OCI-LY1 (cell line): ENCODE data around the gene ROR2.

Source experiments
- H2AFZ ChIP-seq: fragments of 200-600 bp; sonication (generic), shearing (Covaris generic); 2 replicates; pipeline ENCODE4 v1.6.0; 2014; ENCODE audit warnings: antibody characterized with exemption, mild to moderate bottlenecking, low read length
- H3F3A ChIP-seq: fragments of 200-600 bp; sonication (generic), shearing (Covaris generic); 2 replicates; pipeline ENCODE4 v1.6.0; 2014; ENCODE audit warnings: mild to moderate bottlenecking, antibody characterized with exemption, low read length, moderate library complexity; ENCODE audit not compliant: insufficient read depth
- H3K27ac ChIP-seq: fragments of 200-600 bp; sonication (generic); 2 replicates; pipeline ENCODE4 v1.5.1; 2014; ENCODE audit warnings: low read length, mixed run types, mild to moderate bottlenecking, low read depth; ENCODE audit not compliant: poor library complexity, severe bottlenecking
- H3K27me3 ChIP-seq: fragments of 200-600 bp; sonication (generic); 2 replicates; pipeline ENCODE4 v1.6.0; 2014; ENCODE audit warnings: antibody characterized with exemption, mild to moderate bottlenecking, low read length, moderate library complexity; ENCODE audit not compliant: insufficient read depth
- H3K36me3 ChIP-seq: fragments of 200-600 bp; sonication (generic); 2 replicates; pipeline ENCODE4 v1.6.1; 2014; ENCODE audit warnings: mild to moderate bottlenecking, antibody characterized with exemption, low read length, moderate library complexity, mixed read lengths; ENCODE audit not compliant: insufficient read depth
- H3K4me1 ChIP-seq: fragments of 200-600 bp; sonication (generic); 2 replicates; pipeline ENCODE4 v1.5.1; 2014; ENCODE audit warnings: mild to moderate bottlenecking, low read length, moderate library complexity; ENCODE audit not compliant: insufficient read depth, severe bottlenecking
- H3K4me2 ChIP-seq: fragments of 200-600 bp; sonication (generic), shearing (Covaris generic); 2 replicates; pipeline ENCODE4 v1.6.1; 2014; ENCODE audit warnings: low read length
- H3K4me3 ChIP-seq: fragments of 200-600 bp; sonication (generic); 2 replicates; pipeline ENCODE4 v1.5.1; 2014; ENCODE audit warnings: low read length, low read depth, mild to moderate bottlenecking, mixed read lengths; ENCODE audit not compliant: poor library complexity, severe bottlenecking
- H3K79me2 ChIP-seq: fragments of 200-600 bp; shearing (Covaris generic); 2 replicates; pipeline ENCODE4 v1.6.1; 2016; ENCODE audit warnings: mixed run types, low read length, mixed read lengths; ENCODE audit not compliant: insufficient read depth
- H3K9ac ChIP-seq: fragments of 200-600 bp; sonication (generic), shearing (Covaris generic); 2 replicates; pipeline ENCODE4 v1.6.1; 2014; ENCODE audit warnings: mild to moderate bottlenecking, low read length, mixed read lengths
- H3K9me2 ChIP-seq: fragments of 200-600 bp; sonication (generic), shearing (Covaris generic); 2 replicates; pipeline ENCODE4 v1.6.1; 2014; ENCODE audit warnings: low read depth, mild to moderate bottlenecking, low read length, mixed read lengths
- H3K9me3 ChIP-seq: fragments of 200-600 bp; shearing (Covaris generic); 2 replicates; pipeline ENCODE4 v1.6.1; 2014; ENCODE audit warnings: low read length, mixed read lengths
- H4K20me1 ChIP-seq: fragments of 200-600 bp; sonication (generic), shearing (Covaris generic); 2 replicates; pipeline ENCODE4 v1.6.0; 2016; ENCODE audit warnings: mild to moderate bottlenecking, low read length; ENCODE audit not compliant: insufficient read depth
- CTCF ChIP-seq: fragments of 200-600 bp; sonication (generic), shearing (Covaris generic); IDR thresholded peaks from 2 replicates; pipeline ENCODE4 v1.5.1; 2017; ENCODE audit warnings: mild to moderate bottlenecking, antibody characterized with exemption, low read length, moderate library complexity, mixed read lengths
- EZH2 ChIP-seq: fragments of 200-600 bp; sonication (generic), shearing (Covaris generic); IDR thresholded peaks from 2 replicates; pipeline ENCODE4 v1.8.0; 2017; ENCODE audit warnings: borderline replicate concordance, mixed run types, mild to moderate bottlenecking, antibody characterized with exemption, low read length, moderate library complexity, mixed read lengths

ROR2 gene

GRCh38 chr9:91516081-91516480, 433.9 kb downstream of the ROR2 start:
- TF ChIP-seq CTCF (no peak), EZH2 (no peak)

GRCh38 chr9:91515074-91515687, 434.8 kb downstream of the ROR2 start:
- Histone ChIP-seq H3F3A (no peaks in the 10 kb centered on the region), H3K27me3 (0 out of 2 replicates have a peak, but pooled peaks cover 3% of the 10 kb centered on the region), H4K20me1 (no peaks in the 10 kb centered on the region), H3K36me3 (no peaks in the 10 kb centered on the region), H2AFZ (no peak overlapping the region), H3K27ac (no peak overlapping the region), H3K9me3 (no peaks in the 10 kb centered on the region), H3K9ac (no peak overlapping the region), H3K4me2 (no peak overlapping the region), H3K4me3 (no peak overlapping the region), H3K4me1 (no peaks in the 10 kb centered on the region), H3K9me2 (no peaks in the 10 kb centered on the region), H3K79me2 (no peaks in the 10 kb centered on the region)
- TF ChIP-seq EZH2: no peak
- TF ChIP-seq CTCF: no peak

More at GRCh38 chr9:91516081-91516480, 433.9 kb downstream of the ROR2 start:
- Histone ChIP-seq H2AFZ (no peak overlapping the region), H3K79me2 (no peaks in the 10 kb centered on the region), H3K36me3 (no peaks in the 10 kb centered on the region), H3K9me3 (no peaks in the 10 kb centered on the region), H3F3A (no peaks in the 10 kb centered on the region), H3K9ac (no peak overlapping the region), H3K4me3 (no peak overlapping the region), H4K20me1 (no peaks in the 10 kb centered on the region), H3K27ac (no peak overlapping the region), H3K27me3 (0 out of 2 replicates have a peak, but pooled peaks cover 3% of the 10 kb centered on the region), H3K4me1 (no peaks in the 10 kb centered on the region), H3K4me2 (no peak overlapping the region), H3K9me2 (no peaks in the 10 kb centered on the region)
